Endothelial cell of umbilical vein (primary cell): ENCODE results near the gene PLCXD3. TPM values are rescaled to one million over a fixed set of nuclear protein-coding genes. Genes with fewer than 3 reads are reported as not detected.

Experiments
- BruUV-seq: library from RNA; stranded (reverse); fragments of 400-500 nt; replicated peaks from 2 replicates; lab custom pipeline; 2021; lab: Mats Ljungman, UMichigan
- CTCF ChIA-PET: fragments of 300-600, 350-600 bp; sonication (Branson Sonifier 250); formaldehyde crosslinking; loops from one replicate; lab custom pipeline; 2021; ENCODE audit warnings: antibody characterized with exemption, inconsistent platforms; lab: Charles Lee
- POLR2A ChIA-PET: fragments of 300-600, 350-600 bp; sonication (Branson Sonifier 250); formaldehyde crosslinking; loops from one replicate; lab custom pipeline; 2021; ENCODE audit warnings: antibody characterized with exemption, inconsistent platforms; lab: Charles Lee
- DNase-seq: peaks from one replicate; pipeline ENCODE4 v3.0.0-alpha.2; 2011; ENCODE audit warnings: low read depth, low spot score
- FAIRE-seq: peaks from 2 replicates; lab custom pipeline; 2011; peaks lifted over from hg19 to GRCh38; lab: Jason Lieb, UNC
- H2AFZ ChIP-seq: 2 replicates; pipeline ENCODE4 v1.6.0; 2012; ENCODE audit warnings: low read depth, low read length, control low read depth, inconsistent platforms
- H3K27ac ChIP-seq: 2 replicates; pipeline ENCODE4 v1.5.1; 2011; ENCODE audit warnings: low read depth, mild to moderate bottlenecking, control low read depth, low read length, moderate library complexity; ENCODE audit not compliant: insufficient read depth
- H3K27me3 ChIP-seq, 2 experiments: 2 replicates each; pipeline versions ENCODE4 v1.6.0 to v1.6.1; 2011; ENCODE audit warnings: low read length in 2 of 2, mixed read lengths in 1 of 2; ENCODE audit not compliant: control insufficient read depth in 2 of 2, insufficient read depth in 2 of 2
- H3K36me3 ChIP-seq, 2 experiments: 2 replicates in 1 of 2; 3 replicates in 1 of 2; pipeline ENCODE4 v1.5.1; 2011; ENCODE audit warnings: low read length in 2 of 2, mild to moderate bottlenecking in 1 of 2, moderate library complexity in 1 of 2; ENCODE audit not compliant: control insufficient read depth in 2 of 2, insufficient read depth in 2 of 2; ENCODE audit errors: extremely low read depth in 1 of 2
- H3K4me1 ChIP-seq: 3 replicates; pipeline ENCODE4 v1.5.1; 2011; ENCODE audit warnings: mild to moderate bottlenecking, low read length; ENCODE audit not compliant: control insufficient read depth, insufficient read depth; ENCODE audit errors: extremely low read depth
- H3K4me2 ChIP-seq: 2 replicates; pipeline ENCODE4 v1.6.1; 2011; ENCODE audit warnings: low read length, control low read depth, mixed read lengths; ENCODE audit not compliant: insufficient read depth
- H3K4me3 ChIP-seq, 3 experiments: fragments of 200-600 bp in 1 of 3; sonication (generic), shearing (Covaris generic) in 1 of 3; replicated peaks in 1 of 3; 2 replicates each; pipeline ENCODE4 v1.5.1; 2011 to 2016; ENCODE audit warnings: control low read depth in 3 of 3, low read length in 3 of 3, mild to moderate bottlenecking in 2 of 3, inconsistent platforms in 1 of 3, low read depth in 1 of 3, moderate library complexity in 1 of 3; ENCODE audit not compliant: insufficient read depth in 1 of 3
- H3K79me2 ChIP-seq: 2 replicates; pipeline ENCODE4 v1.6.0; 2012; ENCODE audit warnings: low read length, inconsistent platforms; ENCODE audit not compliant: control insufficient read depth, insufficient read depth
- H3K9ac ChIP-seq: replicated peaks from 2 replicates; pipeline ENCODE3; 2011; ENCODE audit warnings: low read length, control low read depth; ENCODE audit not compliant: insufficient read depth; ENCODE audit errors: extremely low read depth
- H3K9me1 ChIP-seq: replicated peaks from 3 replicates; pipeline ENCODE4 v1.6.0; 2011; ENCODE audit warnings: mild to moderate bottlenecking, low read length; ENCODE audit not compliant: control insufficient read depth, insufficient read depth; ENCODE audit errors: extremely low read depth
- H3K9me3 ChIP-seq: replicated peaks from 2 replicates; pipeline ENCODE4 v1.5.1; 2012; ENCODE audit warnings: low read length, inconsistent platforms; ENCODE audit not compliant: control insufficient read depth, insufficient read depth
- H4K20me1 ChIP-seq: replicated peaks from 2 replicates; pipeline ENCODE3; 2011; ENCODE audit warnings: mild to moderate bottlenecking, low read length; ENCODE audit not compliant: control insufficient read depth, insufficient read depth; ENCODE audit errors: extremely low read depth
- EZH2 ChIP-seq: IDR thresholded peaks from 2 replicates; pipeline ENCODE4 v1.6.1; 2012; ENCODE audit warnings: borderline replicate concordance, low read depth, mild to moderate bottlenecking, moderate library complexity, low read length, inconsistent platforms; ENCODE audit not compliant: severe bottlenecking
- FOS ChIP-seq: IDR thresholded peaks from 2 replicates; pipeline ENCODE4 v1.6.1; 2011; ENCODE audit warnings: mild to moderate bottlenecking, low read length, moderate library complexity, borderline replicate concordance; ENCODE audit not compliant: insufficient read depth
- GATA2 ChIP-seq: IDR thresholded peaks from 2 replicates; pipeline ENCODE4 v1.7.0; 2011; ENCODE audit warnings: low read depth, mild to moderate bottlenecking, moderate library complexity, mixed read lengths, low read length; ENCODE audit not compliant: insufficient read length, insufficient read depth
- JUN ChIP-seq: IDR thresholded peaks from 2 replicates; pipeline ENCODE4 v1.6.1; 2011; ENCODE audit warnings: borderline replicate concordance, low read depth; ENCODE audit not compliant: insufficient read length, insufficient read depth
- MYC ChIP-seq: IDR thresholded peaks from one replicate; pipeline ENCODE4 v1.6.1; 2011; ENCODE audit warnings: mild to moderate bottlenecking, low read depth, low read length
- POLR2A ChIP-seq: IDR thresholded peaks from 2 replicates; pipeline ENCODE4 v1.6.1; 2012; ENCODE audit warnings: low read depth, mild to moderate bottlenecking, control low read depth, low read length
- POLR2AphosphoS5 ChIP-seq: IDR thresholded peaks from 2 replicates; pipeline ENCODE4 v1.6.1; 2012; ENCODE audit warnings: low read depth, mild to moderate bottlenecking, control low read depth, low read length, moderate library complexity; ENCODE audit not compliant: insufficient read depth
- dilution Hi-C: fragments of 300-500 bp; cut with MboI; formaldehyde crosslinking; loops from one replicate; pipeline ENCODE4 v1.15.0; 2019; ENCODE audit warnings: low sequenced_read_pairs; ENCODE audit not compliant: extremely low pct_ligation_motif_present
- intact Hi-C: fragments of 100-400 bp; cut with micrococcal nuclease; formaldehyde crosslinking; loops from one replicate; pipeline ENCODE4 v1.10.0; 2022
- polyA plus RNA-seq, 4 experiments: library from polyadenylated mRNA; depleted of rRNA in 3 of 4; stranded (reverse) in 3 of 4; unstranded in 1 of 4; fragments of >200 nt; gene quantifications; 2 replicates each; pipeline versions ENCODE4 v1.2.1 to v1.2.3, GENCODE V29; 2011 to 2012; ENCODE audit warnings: missing spikeins in 1 of 4
- total RNA-seq: library from RNA; stranded (reverse); gene quantifications from 2 replicates; pipeline ENCODE4 v1.2.3, GENCODE V29; 2021
- TF ChIP-seq, protein P1 (sequence below), 2 donors: IDR thresholded peaks; 1 replicate in 1 of 2; 2 replicates in 1 of 2; pipeline ENCODE4 v1.5.1; 2011; ENCODE audit warnings: low read length in 2 of 2, mild to moderate bottlenecking in 2 of 2, moderate library complexity in 2 of 2, control low read depth in 1 of 2, inconsistent platforms in 1 of 2, low read depth in 1 of 2; ENCODE audit not compliant: insufficient read depth in 1 of 2; ENCODE audit errors: extremely low read depth in 1 of 2
- TF ChIP-seq, protein P2 (sequence below): IDR thresholded peaks from 2 replicates; pipeline ENCODE4 v1.6.1; 2011; ENCODE audit not compliant: insufficient read depth, insufficient read length

PLCXD3 gene
- total and polyA plus RNA-seq, 2 donors (not counting 3 experiments of a cell fraction or from before 2014, with no cell fraction given): not detected

DNA sequence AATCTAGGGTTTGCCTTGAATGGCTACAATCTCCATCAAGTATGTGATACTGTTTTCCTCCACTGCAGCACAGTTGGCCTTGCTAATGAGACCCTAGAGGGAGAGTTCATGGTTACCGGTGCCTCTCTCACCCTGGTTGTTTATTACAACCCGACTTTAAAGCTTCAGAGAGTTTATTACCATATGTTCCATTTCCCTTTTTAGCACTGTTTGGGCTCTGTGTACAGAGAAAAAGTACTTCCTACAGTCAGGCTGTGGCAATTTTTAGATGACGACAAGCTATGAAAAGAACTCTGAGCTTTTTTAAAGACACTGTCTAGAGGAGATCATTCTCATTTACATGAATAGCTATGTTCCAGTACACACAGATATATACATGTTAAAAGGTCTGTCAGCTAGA, 48.8 kb upstream of the PLCXD3 start:
- Histone ChIP-seq H3K4me3 (no peak overlapping the region), H3K27ac (no peak overlapping the region), H3K4me2 (no peak overlapping the region), H4K20me1 (no peaks in the 10 kb centered on the region), H3K9me3 (no peaks in the 10 kb centered on the region), H2AFZ (no peak overlapping the region), H3K9me1 (no peaks in the 10 kb centered on the region), H3K27me3 (no peaks in the 10 kb centered on the region), H3K4me1 (no peaks in the 10 kb centered on the region), H3K9ac (no peak overlapping the region), H3K79me2 (no peaks in the 10 kb centered on the region), H3K36me3 (no peaks in the 10 kb centered on the region)
- dilution Hi-C loops (no loop called here), intact Hi-C loops (no loop called here)
- no peak for DNase-seq
- no peak for TF ChIP-seq MYC
- no TSS peak for BruUV-seq
- ChIA-PET CTCF (no interaction called here), POLR2A (no interaction called here)
- FAIRE-seq: no peak

DNA sequence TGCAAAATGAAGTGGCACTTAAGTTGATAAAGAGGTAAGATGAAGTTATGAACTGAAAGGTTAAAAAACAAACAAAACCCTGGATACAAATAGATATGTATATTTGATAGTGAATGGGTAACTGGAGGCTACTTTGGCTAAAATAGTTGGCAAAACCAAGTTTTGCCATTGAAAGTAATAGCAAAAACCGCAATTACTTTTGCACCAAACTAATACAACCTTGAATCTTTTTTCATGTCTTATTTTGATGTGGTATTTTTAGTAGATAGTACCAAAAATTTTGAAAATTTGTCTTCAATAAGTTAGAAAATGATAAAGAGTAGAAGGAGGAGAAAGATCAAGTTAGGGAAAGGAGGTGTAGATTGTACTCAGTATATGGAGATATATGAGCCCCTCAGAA, 47.9 kb upstream of the PLCXD3 start:
- FAIRE-seq (no peak), DNase-seq (no peak)
- Histone ChIP-seq H3K27ac (no peak overlapping the region), H3K4me2 (no peak overlapping the region), H3K9me1 (no peaks in the 10 kb centered on the region), H3K27me3 (no peaks in the 10 kb centered on the region), H3K9ac (no peak overlapping the region), H3K4me3 (no peak overlapping the region), H3K4me1 (no peaks in the 10 kb centered on the region), H3K36me3 (no peaks in the 10 kb centered on the region), H3K9me3 (no peaks in the 10 kb centered on the region), H3K79me2 (no peaks in the 10 kb centered on the region), H2AFZ (no peak overlapping the region), H4K20me1 (no peaks in the 10 kb centered on the region)
- POLR2A ChIA-PET: no interaction called here
- TF ChIP-seq JUN: no peak
- TF ChIP-seq, protein P1, sequence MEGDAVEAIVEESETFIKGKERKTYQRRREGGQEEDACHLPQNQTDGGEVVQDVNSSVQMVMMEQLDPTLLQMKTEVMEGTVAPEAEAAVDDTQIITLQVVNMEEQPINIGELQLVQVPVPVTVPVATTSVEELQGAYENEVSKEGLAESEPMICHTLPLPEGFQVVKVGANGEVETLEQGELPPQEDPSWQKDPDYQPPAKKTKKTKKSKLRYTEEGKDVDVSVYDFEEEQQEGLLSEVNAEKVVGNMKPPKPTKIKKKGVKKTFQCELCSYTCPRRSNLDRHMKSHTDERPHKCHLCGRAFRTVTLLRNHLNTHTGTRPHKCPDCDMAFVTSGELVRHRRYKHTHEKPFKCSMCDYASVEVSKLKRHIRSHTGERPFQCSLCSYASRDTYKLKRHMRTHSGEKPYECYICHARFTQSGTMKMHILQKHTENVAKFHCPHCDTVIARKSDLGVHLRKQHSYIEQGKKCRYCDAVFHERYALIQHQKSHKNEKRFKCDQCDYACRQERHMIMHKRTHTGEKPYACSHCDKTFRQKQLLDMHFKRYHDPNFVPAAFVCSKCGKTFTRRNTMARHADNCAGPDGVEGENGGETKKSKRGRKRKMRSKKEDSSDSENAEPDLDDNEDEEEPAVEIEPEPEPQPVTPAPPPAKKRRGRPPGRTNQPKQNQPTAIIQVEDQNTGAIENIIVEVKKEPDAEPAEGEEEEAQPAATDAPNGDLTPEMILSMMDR (IDR thresholded peaks at IDR 0.05; ENCODE audit: extremely low read depth in 1 of 2, insufficient read depth in 1 of 2, low read depth in 1 of 2, low read length in 2 of 2): no peak
- TF ChIP-seq POLR2AphosphoS5: no peak
- TF ChIP-seq GATA2: no peak
- no peak for TF ChIP-seq EZH2
- no peak for TF ChIP-seq POLR2A
- TF ChIP-seq, protein P2, sequence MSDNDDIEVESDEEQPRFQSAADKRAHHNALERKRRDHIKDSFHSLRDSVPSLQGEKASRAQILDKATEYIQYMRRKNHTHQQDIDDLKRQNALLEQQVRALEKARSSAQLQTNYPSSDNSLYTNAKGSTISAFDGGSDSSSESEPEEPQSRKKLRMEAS: no peak
- no peak for TF ChIP-seq MYC
- TF ChIP-seq FOS: no peak
- CTCF ChIA-PET: no interaction called here
- dilution Hi-C loops (no loop called here), intact Hi-C loops (no loop called here)
- BruUV-seq: no TSS peak
